WI38 (cell line): ENCODE results near the gene ZNF845.
"Not testable (repeated sequence)": the region's sequence is repeated elsewhere in the genome, so short reads cannot be mapped to it uniquely, and the experiment has no call there.

Experiments
- H3K4me3 ChIP-seq: 2 replicates; pipeline ENCODE4 v1.5.1; 2011; ENCODE audit warnings: low read depth, mild to moderate bottlenecking, control low read depth, low read length
- TF ChIP-seq, protein P1 (sequence below): IDR thresholded peaks from 2 replicates; pipeline ENCODE4 v1.5.1; 2012; ENCODE audit warnings: low read depth, mild to moderate bottlenecking, control low read depth, low read length

The ZNF845 gene

DNA sequence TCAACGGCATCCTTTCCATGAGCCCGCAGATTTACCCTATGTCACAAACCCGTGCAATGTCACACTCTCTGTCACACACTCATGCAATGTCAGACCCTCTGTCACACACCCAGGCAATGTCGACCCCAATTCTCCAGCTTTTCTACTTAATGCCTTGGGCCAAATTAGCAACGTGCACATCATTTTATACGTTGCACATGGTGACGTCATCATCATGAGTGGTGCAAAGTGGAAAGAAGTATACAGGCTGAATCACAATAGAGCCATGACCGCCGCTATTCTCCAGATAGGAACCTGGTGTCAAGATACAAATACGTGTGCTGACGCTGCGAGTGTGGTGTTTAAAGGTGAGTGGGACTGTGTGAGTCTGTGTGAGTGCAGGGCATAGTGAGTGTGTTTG lies 21.7 kb upstream of the ZNF845 start:
- TF ChIP-seq, protein P1, sequence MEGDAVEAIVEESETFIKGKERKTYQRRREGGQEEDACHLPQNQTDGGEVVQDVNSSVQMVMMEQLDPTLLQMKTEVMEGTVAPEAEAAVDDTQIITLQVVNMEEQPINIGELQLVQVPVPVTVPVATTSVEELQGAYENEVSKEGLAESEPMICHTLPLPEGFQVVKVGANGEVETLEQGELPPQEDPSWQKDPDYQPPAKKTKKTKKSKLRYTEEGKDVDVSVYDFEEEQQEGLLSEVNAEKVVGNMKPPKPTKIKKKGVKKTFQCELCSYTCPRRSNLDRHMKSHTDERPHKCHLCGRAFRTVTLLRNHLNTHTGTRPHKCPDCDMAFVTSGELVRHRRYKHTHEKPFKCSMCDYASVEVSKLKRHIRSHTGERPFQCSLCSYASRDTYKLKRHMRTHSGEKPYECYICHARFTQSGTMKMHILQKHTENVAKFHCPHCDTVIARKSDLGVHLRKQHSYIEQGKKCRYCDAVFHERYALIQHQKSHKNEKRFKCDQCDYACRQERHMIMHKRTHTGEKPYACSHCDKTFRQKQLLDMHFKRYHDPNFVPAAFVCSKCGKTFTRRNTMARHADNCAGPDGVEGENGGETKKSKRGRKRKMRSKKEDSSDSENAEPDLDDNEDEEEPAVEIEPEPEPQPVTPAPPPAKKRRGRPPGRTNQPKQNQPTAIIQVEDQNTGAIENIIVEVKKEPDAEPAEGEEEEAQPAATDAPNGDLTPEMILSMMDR = no peak
- no peak overlapping the region for H3K4me3 ChIP-seq

DNA sequence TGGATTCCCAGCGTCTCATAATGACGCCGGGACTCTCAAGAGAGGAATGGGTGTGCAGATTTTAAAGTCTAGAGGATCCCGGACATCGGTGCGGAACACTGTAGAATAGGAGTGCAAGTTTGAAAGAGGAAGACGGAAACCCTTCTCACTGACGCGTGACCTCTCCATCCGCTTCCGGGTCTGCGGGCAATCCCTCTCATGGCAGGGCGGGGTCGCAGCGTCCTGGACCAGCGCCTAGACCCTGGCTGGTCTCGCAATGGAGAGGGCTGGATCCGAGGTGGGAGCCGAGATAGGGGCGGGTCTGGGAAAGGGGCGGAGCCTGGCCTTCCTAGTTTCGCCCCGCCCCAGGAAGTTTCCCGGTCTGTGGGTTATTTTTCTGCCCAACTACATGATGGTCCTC lies 4.6 kb upstream of the ZNF845 start:
- TF ChIP-seq, protein P1 = no peak
- H3K4me3 ChIP-seq = no peak overlapping the region

GRCh38 chr19:53332484-53332883 lies 1.1 kb upstream of the ZNF845 start:
- no peak overlapping the region for H3K4me3 ChIP-seq
- TF ChIP-seq, protein P1 = no peak

DNA sequence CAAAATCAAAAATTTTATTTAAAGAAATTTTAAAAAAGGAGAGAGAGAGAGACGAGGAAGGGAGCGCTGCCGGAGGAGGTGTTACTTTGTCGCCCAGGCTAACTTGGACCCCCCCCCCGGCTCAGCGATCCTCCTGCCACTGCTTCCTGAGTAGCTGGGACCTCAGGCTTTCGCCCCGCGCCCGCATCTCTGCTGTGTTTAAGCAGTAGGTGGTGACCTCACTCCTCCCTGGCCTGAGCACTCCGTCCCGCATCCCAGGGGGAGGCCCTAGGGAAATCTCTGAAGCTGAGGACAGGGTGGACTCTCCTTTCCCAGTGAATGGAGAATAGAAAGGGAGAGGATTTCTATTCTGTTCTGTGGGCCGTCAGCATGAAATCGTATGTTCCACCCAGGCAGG lies 485 bp upstream of the ZNF845 start:
- TF ChIP-seq, protein P1 = no peak
- peak overlapping the region; percentile 95 for H3K4me3 ChIP-seq

DNA sequence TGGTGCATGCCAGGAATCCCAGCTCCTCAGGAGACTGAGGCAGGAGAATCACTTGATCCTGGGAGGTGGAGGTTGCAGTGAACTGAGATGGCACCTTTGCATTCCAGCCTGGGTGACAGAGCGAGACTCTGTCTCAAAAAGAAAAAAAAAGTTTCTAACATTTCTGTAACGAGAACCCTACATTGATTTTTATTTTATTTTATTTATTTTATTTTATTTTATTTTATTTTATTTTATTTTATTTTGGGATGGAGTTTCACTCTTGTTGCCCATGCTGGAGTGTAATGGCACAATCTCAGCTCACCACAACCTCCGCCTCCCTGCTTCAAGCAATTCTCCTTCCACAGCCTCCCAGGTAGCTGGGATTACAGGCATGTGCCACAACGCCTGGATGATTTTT lies 10.9 kb downstream of the ZNF845 start:
- not testable (repeated sequence) for H3K4me3 ChIP-seq

- no peak overlapping the region for H3K4me3 ChIP-seq
- TF ChIP-seq, protein P1 = no peak
Observed at GRCh38 chr19:53355739-53356138, 22.2 kb downstream of the ZNF845 start.

DNA sequence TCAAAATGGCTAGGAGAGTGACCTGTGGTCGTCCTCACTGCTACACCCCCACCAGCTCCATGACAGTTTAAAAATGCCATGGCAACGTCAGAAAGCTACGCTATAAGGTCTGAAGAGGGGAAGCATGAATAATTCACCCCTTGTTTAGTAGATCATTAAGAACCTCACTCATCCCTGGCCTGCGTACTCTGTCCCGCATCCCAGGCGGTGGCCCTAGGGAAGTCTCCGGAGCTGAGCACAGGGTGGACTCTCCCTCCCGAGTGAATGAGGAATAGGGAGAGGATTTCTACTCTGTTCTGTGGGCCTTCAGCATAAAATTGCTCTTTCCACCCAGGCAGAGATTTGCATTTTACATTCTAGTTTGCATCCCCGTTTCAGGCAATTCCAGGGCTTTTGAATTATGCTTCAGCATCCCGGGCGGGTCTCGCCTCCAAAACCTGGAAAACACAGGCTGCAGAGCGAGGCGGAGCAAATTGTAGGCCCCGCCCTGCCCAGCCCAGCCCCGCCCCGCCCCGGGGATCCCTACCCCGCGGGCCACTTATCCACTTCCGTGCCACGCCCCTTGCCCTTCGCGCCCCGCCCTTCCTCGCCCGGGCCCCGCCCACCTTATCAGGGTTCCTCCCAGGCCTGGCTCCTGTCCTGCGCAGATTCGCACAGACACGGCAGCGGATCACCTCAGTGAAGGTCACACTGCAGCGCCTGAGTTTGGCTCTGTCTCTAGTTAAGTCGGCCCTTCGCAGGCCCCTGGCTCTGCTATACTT lies 24.5 kb downstream of the ZNF845 start:
- TF ChIP-seq, protein P1 = no peak
- no peak overlapping the region for H3K4me3 ChIP-seq

- not testable (repeated sequence) for H3K4me3 ChIP-seq
Observed at GRCh38 chr19:53360056-53360455, 26.5 kb downstream of the ZNF845 start.
